Kidney tubule cell (primary cell): ENCODE data around the gene SMYD1.

Experiments used
- DNase-seq: peaks from one replicate; pipeline ENCODE4 v3.0.0-alpha.2; 2018; ENCODE audit warnings: low spot score

The SMYD1 gene

GRCh38 chr2:88088999-88089398 is 21.4 kb downstream of the SMYD1 start:
- DNase-seq, result no peak

GRCh38 chr2:88090446-88091283 is 23.0 kb downstream of the SMYD1 start:
- DNase-seq, result no peak

DNA sequence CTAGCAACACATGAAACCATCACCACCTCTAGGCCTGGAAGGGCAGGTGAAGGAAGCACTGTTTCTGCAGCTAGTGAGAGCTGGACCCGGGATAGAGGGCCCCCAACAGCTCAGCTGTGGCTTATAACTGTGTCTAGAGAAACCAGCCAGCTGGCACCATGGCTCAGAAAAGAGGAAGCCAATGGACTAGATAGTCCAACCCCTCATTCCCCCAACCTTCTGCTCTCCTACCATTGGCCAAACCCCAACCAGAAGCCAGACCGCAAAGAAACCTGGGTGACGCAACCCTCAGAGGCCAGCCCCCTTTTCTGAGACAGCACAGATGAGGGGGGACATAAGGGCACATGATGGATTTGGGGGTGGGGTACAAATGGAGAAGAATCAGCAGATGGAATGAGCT is 24.3 kb downstream of the SMYD1 start:
- no peak for DNase-seq

GRCh38 chr2:88092773-88093172 is 25.1 kb downstream of the SMYD1 start:
- no peak for DNase-seq

GRCh38 chr2:88095022-88095421 is 27.4 kb downstream of the SMYD1 start:
- DNase-seq, result no peak

GRCh38 chr2:88096708-88097107 is 29.1 kb downstream of the SMYD1 start:
- no peak for DNase-seq

DNA sequence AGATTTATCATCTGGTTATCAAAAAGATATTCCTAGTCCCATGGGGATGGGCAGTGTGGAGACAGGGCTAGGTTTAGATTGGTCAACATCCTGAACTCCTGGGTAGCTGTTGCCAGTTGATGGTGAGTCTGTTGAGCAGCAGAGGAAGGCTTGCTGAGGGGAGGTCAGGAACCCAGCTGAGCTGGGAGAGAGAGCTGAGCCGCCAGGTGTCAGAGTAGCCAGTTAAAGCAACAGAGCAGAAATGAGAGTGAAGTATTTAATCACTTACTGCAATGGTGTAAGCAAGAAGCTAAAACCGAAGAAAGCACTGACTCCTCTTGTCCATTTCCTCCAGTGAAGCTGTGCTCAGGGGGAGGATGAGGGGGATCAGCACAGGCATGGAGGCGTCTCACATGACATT is 29.6 kb downstream of the SMYD1 start:
- no peak for DNase-seq

DNA sequence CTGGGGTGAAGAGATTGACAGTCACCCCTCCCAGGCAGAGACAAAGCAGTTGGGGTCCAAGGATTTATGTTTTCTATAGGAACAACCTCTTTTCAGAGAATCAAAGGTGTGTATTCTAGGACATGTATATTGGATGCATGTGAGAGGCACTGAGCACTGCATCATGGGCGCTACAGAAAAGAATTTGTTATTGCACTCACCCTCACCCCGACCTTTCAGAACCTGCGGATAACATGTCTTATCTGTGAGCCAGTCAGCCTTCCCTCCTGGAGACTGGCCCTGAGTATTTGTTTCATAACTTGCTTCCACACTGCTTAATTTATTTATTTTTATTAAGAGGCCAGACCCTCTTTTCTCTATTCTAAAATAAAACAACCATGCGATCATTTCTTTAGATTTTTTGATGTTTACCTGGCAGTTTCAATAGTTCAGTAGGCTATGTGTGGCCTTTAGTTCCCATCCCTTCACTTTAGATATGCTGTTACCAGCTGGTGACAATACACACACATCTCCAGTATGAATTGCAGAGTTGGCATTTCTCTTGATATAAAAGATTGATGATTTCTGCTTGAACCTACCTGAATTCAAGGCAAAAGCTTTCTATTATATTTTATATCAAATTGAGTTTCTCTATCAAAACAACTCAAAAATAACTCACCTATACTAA is 30.4 kb downstream of the SMYD1 start:
- DNase-seq, result no peak

DNA sequence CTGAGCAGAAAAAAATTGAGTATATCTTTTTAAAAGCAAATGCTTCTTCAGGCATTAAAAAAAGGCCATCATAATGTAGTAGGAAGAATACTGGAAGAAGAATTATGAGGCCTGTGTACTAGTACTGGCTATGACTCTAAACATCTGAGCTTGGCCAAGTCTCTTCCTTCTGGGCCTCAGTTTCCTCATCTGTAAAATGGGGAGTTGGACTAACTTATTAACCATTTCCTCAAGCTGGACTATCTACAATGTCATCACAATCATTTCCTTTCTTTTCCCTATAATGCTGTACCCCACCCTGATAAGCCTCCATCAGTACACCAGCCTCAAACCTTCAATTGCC is 30.9 kb downstream of the SMYD1 start:
- no peak for DNase-seq

DNA sequence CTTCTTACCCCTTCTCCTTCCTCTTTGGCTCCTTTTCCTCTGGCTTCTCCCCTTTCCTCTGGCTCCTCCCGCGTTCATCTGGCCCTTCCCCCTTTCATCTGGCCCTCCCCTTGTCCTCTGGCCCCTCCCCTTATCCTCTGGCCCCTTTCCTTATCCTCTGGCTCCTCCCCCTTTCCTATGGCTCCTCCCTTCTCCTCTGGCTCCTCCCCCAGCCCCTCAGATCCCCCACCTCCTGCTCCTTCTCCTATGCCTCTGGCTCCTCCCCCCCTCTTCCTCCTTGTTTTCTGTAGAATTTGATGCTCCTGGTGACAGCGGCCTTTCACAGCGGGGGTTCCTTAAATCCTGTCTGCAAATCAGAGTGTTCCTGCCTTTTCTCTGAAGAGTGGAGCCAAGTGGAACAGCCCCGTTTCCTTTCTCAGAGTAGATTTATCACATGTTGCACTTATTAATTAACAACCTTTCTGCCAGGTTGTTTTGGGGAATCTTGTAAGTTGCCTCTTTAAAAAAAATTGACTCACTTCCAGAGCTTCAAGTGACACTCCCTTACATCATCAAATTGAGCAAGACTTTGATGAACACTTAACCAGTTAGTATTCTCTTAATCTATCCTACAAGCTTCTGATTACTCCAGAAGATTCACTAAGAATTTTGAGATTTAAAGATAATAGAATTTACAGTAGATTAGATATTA is 32.3 kb downstream of the SMYD1 start:
- DNase-seq, result peak; percentile 60

GRCh38 chr2:88100489-88100858 is 32.8 kb downstream of the SMYD1 start:
- no peak for DNase-seq

DNA sequence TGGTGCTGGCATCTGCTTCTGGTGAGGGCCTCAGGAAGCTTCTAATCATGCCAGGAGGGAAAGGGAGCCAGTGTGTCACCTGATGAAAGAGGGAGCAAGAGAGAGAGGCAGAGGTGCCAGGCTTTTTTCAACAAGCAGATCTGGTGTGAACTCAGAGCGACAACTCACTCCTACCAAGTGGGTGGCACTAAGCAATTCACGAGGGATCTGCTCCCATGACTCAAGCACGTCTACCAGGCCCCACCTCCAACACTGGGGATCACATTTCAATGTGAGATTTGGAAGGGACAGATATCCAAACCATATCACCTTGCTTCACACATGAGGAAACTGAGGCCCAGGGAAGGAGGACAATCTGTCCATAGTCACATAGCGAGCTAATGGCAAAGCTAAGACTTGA is 41.2 kb downstream of the SMYD1 start:
- DNase-seq, result no peak

DNA sequence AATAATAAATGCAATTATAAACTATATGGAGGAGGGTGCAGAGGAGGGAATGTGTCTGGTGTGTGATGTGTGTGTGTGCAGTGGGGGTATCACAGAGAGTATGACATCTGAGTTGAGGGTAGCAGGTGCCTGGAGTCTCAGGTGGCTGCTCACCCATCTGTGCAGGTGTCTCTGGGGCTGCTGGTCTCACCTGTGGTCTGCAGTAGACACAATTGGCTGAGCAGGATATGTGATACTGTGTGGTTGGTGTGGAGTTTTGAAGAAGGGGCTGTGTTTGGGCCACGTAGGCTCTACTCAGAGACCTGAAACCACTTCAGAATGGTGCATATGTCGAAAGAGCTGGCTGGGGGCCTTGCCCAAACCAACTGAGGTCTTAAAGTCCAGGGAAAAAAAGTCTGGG is 43.2 kb downstream of the SMYD1 start:
- DNase-seq, result no peak

GRCh38 chr2:88113069-88113468 is 45.4 kb downstream of the SMYD1 start:
- DNase-seq, result no peak

GRCh38 chr2:88114889-88115288 is 47.3 kb downstream of the SMYD1 start:
- DNase-seq, result no peak

- no peak for DNase-seq
Observed at GRCh38 chr2:88115825-88116518, 48.3 kb downstream of the SMYD1 start.

GRCh38 chr2:88116669-88117432 is 49.2 kb downstream of the SMYD1 start:
- no peak for DNase-seq

DNA sequence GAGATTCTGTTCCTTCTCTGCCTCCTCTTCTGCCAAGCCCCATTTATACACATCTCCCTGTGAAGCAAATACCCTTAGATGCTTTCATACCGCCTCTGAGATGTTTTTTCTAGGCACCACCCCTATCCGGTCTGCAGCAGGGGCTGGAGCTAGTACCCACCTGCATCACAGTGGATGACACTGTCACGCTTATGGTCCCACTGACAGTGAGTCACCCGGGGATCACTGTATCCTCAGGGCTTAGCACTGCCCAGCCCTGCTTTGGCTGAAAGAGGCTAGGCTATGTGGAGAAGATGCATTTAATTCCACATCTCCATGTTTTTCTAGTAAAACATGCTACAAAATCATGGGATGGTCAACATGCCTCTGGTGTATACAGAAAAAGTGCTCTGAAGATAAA is 50.3 kb downstream of the SMYD1 start:
- no peak for DNase-seq

DNA sequence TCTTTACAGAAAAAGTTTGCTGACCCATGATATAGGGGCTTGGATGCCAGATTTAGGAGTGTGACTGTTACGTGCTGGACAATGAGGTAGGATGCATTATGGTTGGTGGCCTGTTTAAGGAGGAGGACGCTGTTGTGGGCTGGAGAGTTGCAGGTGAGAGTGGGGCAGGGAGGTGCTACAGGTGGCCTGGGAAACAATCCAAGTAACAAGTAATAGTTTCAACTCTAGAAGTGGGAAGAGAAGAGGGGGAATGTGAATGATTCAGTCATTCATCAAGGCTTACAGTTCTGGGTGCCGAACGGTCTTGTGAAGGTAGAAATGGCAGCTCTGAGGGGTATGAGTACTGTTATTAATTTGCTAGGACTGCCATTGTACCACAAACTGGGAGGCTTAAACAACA is 54.1 kb downstream of the SMYD1 start:
- DNase-seq, result no peak

DNA sequence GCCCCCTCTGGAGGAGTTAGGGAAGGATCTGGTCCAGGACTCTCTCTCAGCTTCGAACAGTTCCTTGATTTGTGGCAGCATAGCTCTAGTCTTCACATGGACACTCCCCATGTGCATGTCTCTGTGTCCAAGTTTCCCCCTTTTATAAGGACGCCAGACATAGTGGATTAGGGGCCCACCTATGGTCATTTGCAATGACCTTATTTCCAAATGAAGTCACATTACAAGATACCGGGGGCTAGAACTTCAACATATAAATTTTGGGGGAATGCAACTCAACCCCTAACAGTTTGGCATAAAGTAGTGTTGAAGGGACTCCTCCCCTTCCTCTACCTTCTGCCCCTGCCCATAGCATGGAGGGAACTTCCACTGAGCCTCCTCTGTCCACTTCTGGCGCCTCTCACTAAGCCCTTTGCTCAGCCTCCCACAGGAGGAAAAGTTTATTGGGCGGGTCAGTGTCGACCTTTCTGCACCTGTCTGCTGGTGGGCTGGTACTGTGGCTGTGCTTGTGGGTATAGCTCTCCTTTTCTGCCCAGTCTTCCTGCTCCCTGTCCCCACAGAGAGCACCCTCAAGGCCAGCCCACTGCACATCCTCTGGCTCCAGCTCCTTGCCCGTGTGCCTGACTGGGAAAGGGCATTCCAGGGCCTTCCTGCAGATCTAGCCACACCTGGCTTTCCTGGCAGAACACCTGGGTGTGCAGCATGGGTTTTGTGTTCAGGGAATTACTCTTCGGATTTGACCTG is 54.7 kb downstream of the SMYD1 start:
- DNase-seq, result no peak
